Breast epithelium (tissue), 3 donors: ENCODE results near the gene CIB4.

Experiments
- POLR2A ChIP-seq: fragments of 450-650 bp; IDR thresholded peaks from one replicate; pipeline ENCODE4 v1.6.1; 2016; ENCODE audit warnings: antibody characterized with exemption, mild to moderate bottlenecking, moderate library complexity
- TF ChIP-seq, protein P1 (sequence below), 3 donors: fragments of 450-650 bp; IDR thresholded peaks; one replicate each; pipeline ENCODE4 v1.5.1; 2016 to 2017; ENCODE audit warnings: antibody characterized with exemption in 3 of 3, mild to moderate bottlenecking in 3 of 3, moderate library complexity in 3 of 3

DNA sequence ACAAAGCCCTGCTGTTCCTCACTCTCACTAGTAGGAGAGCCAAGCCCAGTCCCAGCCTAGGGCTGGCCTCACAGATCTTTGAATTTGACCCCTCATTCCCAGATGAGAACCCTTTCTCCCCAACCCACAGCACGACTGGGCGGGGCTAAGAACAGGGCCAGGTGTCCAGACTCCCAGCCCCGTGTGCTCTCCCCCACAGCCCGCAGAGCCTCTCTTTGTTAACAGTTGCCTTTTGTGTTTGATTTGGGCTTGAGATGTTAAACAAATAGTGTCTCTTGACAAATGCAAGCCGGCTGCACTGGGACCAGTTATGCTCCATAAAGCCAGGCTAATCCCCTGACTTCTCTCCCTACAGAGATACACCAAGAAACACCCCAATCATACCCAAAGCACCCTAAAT lies 46.6 kb upstream of the CIB4 start:
- TF ChIP-seq, protein P1, sequence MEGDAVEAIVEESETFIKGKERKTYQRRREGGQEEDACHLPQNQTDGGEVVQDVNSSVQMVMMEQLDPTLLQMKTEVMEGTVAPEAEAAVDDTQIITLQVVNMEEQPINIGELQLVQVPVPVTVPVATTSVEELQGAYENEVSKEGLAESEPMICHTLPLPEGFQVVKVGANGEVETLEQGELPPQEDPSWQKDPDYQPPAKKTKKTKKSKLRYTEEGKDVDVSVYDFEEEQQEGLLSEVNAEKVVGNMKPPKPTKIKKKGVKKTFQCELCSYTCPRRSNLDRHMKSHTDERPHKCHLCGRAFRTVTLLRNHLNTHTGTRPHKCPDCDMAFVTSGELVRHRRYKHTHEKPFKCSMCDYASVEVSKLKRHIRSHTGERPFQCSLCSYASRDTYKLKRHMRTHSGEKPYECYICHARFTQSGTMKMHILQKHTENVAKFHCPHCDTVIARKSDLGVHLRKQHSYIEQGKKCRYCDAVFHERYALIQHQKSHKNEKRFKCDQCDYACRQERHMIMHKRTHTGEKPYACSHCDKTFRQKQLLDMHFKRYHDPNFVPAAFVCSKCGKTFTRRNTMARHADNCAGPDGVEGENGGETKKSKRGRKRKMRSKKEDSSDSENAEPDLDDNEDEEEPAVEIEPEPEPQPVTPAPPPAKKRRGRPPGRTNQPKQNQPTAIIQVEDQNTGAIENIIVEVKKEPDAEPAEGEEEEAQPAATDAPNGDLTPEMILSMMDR (IDR thresholded peaks at IDR 0.05): no peak
- TF ChIP-seq POLR2A: no peak
